GM21723 (cell line): ENCODE measurements around the gene PLPPR3.

Source experiments
- ATAC-seq: cut with Tn5 transposase; IDR thresholded peaks from one replicate; pipeline ENCODE4 v1.9.1; 2021; ENCODE audit warnings: mild to moderate bottlenecking, moderate library complexity; ENCODE audit not compliant: unreplicated experiment

The PLPPR3 gene

GRCh38 chr19:778910-779653 is 42.7 kb downstream of the PLPPR3 start:
- no peak for ATAC-seq

GRCh38 chr19:776549-776948 is 45.2 kb downstream of the PLPPR3 start:
- no peak for ATAC-seq

DNA sequence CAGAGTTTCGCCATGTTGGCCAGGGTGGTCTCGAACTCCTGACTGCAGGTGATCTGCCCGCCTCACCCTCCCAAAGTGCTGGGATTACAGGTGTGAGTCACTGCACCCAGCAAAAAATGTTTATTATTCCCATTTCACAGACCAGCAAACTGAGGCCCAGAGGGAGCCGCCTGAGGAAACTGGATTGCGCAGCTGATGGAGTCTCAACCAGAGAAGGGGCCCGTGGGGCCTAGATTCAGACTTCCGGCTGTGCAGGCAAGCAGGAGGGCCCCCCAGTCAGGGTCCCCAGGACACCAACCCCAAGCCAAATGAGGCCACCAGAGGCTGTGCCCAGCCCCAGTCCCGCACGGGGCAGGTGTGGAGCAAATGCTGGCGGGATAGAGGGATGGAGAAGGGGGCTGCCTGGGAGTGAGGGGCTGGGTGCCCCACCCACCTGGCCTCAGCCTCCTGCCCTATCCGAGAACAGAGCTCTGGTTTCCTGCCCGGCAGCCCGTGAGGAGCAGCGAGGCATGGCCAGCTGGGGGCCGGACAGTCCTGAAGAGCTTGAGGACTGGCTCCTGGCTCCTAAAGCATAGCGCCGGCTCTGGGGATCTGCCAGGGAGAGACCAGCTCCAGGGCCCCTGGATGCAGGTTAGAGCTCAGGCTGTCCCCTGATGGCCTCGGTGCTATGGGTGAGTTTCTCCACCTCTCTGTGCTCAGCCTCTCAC is 48.9 kb downstream of the PLPPR3 start:
- no peak for ATAC-seq

- ATAC-seq: no peak
Observed at GRCh38 chr19:772063-772462, 49.7 kb downstream of the PLPPR3 start.

DNA sequence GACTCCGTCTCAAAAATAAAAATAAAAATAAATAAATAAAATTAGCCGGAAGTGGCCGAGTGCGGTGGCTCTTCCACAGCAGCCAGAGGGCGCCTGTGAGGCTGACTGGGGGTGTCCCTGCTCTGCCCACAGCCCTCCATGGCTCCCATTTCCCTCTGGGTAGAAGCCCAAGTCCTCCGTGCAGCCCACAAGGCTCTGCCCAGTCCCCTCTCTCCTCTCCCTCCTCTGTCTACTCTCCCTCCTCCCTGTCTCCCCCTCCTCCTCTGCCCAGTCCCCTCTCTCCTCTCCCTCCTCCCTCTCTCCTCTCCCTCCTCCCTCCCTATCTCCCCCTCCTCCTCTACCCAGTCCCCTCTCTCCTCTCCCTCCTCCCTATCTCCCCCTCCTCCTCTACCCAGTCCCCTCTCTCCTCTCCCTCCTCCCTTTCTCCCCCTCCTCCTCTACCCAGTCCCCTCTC is 50.4 kb downstream of the PLPPR3 start:
- ATAC-seq: no peak

DNA sequence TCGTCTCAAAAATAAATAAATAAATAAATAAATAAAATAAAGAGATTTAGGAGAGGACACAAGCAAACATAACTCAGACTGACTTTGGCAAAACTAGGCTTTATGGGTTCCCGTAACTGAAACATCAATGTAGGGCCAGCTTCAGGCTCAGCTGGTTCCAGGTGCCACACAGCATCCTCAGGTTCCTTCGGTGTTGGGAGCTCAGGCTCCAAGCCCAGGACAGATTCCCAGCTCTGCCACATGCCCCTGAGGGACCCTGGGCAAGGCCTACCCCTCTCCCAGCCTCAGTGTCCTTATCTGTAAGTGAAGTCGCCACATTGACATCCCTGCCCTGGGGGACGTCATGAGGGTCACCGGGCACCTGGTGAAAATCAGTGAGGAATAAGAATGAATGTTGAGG is 52.1 kb downstream of the PLPPR3 start:
- no peak for ATAC-seq

DNA sequence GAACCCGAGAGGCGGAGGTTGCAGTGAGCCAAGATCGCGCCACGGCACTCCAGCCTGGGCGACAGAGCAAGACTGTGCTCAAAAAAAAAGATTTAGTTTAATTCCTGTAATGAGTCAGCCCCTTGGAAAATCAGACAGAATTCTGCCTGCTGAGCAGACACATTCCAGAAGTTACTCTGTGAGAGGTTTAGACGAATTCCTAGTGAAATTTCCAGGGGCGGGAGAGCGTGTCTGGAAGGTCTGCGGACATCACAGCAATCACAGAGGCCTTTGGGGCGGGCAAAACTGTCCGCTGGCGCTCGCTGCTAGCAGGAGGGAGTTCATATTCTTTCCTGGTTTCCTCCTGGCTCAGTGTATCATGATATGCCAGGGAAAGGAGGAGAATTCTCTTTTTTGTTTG is 53.3 kb downstream of the PLPPR3 start:
- ATAC-seq: no peak

DNA sequence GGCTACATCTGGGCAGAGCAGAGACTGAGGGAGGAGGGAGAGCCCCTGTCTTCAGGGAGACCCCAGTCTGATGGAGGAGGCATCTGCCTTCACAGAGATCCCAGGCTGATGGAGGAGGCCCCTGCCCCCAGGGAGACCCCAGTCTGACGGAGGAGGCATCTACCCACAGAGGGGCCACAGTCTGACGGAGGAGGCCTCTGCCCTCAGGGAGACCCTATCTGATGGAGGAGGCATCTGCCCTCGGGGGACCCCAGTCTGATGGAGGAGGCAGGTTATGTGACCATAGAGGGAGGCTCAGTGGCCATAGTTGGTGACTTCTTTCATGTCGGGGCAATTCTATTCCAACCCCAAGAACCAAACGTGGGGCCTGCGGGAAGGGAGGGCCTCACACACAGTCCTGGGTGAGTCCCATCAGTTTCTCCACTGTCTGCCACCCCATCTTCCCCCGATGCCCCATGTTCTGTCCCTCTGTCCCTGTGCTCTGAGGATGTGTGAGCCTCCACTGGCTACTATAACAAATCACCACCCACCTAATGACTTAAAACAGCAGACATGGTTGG is 56.5 kb downstream of the PLPPR3 start:
- no peak for ATAC-seq

DNA sequence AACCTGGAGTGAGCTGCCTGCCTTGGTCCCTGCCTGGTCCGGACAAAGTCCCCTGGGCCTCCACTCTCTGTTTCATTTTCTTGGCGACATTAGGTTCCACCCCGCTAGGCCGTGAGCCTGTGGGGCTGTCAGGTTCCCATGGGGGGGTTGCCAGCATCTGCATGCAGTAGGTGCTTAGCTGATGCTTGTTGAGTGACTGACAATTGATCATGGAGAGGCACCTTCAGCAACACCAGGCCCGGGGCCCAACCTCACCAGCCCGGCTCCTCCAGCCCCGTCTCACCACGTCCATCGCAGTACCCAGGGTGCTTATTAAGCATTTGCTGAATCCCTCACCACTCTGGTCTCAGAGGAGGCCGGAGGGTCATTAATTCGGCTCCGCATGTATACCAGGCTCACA is 57.5 kb downstream of the PLPPR3 start:
- ATAC-seq: no peak

DNA sequence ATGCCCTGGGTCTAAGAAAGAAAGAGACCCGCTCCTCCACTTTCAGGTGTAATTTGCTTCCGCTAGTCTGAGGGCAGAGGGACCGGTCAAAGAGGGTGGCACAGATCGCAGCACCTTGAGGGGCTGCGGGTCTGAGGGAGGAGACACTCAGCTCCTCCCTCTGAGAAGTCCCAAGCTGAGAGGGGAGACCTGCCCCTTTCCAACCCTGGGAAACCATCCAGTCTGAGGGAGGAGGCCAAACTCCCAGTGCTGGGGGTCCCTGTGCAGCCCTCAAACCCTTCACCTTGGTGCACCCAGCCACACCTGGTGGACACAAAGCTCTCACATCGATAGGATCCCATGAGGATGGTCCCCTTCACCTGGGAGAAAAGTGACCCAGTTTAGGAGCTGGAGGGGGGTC is 57.9 kb downstream of the PLPPR3 start:
- ATAC-seq: no peak

DNA sequence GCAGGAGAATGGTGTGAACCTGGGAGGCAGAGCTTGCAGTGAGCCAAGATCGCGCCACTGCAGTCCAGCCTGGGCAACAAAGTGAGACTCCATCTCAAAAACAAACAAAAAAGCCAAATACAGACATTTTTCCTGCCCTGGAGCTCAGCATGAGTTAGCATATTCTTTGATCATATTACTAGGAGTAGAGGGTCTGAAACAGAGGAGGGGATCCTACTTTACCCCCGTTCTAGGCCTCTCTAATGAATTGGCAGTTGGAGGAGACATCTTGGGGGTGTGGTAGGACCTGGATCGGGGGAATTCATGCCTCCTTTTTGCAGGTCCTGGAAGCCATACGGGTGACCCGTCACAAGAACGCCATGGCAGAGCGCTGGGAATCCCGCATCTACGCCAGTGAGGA is 58.6 kb downstream of the PLPPR3 start:
- ATAC-seq: no peak
